ENCODE data around the gene IRGC. TPM values are rescaled to one million over a fixed set of nuclear protein-coding genes. Genes with fewer than 3 reads are reported as not detected.

IRGC gene
- total and polyA plus RNA-seq, 2 of the 13 experiments (the other 11 are each of a cell fraction or from before 2014, with no cell fraction given): not detected

DNA sequence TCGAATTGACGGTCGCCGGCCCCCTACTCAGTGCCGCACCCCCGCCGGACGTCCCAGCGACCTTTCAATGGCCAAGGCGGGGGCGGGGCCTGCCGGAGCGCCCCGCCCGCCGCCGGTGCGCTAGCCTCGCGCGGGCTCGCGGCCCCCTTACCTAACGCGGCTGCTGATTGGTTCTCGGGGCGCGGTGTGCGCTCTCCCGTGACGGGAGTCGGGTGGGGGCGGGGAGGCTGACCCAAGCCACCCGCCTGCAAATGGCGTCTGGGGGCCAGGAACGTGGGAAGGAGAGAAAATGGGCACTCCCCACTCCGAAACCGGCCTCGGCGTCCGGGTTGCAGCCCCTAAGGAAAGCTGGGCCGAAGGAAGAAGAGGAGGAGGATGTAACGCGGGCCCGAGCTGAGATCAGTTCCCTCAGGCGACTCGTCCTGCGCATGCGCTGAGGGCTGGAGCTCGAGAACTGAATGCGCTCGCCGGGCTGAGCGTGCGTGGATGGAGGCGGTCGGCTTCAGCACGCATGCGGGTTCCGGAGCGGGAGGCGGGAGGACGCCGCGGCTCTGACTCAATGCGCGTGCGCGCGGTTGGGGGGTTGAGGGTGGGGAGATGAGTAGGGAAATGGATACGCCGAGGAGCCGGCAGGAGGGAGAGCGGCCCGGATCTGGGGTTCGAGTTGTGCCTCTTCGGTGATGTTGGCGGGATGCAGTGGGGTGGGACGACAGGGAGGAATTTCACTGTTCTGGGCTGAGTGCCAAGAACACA lies 38.8 kb downstream of the IRGC start, which contains the start of gene SMG9 (continued):
- TF ChIP-seq, protein P1, sequence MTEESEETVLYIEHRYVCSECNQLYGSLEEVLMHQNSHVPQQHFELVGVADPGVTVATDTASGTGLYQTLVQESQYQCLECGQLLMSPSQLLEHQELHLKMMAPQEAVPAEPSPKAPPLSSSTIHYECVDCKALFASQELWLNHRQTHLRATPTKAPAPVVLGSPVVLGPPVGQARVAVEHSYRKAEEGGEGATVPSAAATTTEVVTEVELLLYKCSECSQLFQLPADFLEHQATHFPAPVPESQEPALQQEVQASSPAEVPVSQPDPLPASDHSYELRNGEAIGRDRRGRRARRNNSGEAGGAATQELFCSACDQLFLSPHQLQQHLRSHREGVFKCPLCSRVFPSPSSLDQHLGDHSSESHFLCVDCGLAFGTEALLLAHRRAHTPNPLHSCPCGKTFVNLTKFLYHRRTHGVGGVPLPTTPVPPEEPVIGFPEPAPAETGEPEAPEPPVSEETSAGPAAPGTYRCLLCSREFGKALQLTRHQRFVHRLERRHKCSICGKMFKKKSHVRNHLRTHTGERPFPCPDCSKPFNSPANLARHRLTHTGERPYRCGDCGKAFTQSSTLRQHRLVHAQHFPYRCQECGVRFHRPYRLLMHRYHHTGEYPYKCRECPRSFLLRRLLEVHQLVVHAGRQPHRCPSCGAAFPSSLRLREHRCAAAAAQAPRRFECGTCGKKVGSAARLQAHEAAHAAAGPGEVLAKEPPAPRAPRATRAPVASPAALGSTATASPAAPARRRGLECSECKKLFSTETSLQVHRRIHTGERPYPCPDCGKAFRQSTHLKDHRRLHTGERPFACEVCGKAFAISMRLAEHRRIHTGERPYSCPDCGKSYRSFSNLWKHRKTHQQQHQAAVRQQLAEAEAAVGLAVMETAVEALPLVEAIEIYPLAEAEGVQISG (CRISPR knock-in tag; IDR thresholded peaks at IDR 0.05): peak; percentile 72
- 0 out of 2 replicates have a peak, but pooled peaks have one; percentile 27 for TF ChIP-seq BRD4 (CRISPR knock-in tag; IDR thresholded peaks at IDR 0.05)
- TF ChIP-seq RFXANK (CRISPR knock-in tag; IDR thresholded peaks at IDR 0.05): 0 out of 2 replicates have a peak, but pooled peaks have one; percentile 59
- peak; percentile 74; the same call in 1 of the 2 replicates for TF ChIP-seq YEATS2 (CRISPR knock-in tag; IDR thresholded peaks at IDR 0.05; ENCODE audit: borderline replicate concordance)
- TF ChIP-seq RFXAP (CRISPR knock-in tag; IDR thresholded peaks at IDR 0.05; ENCODE audit: borderline replicate concordance): peak; percentile 70; the same call in 1 of the 2 replicates
- peak; percentile 71; the same call in 1 of the 2 replicates for TF ChIP-seq ZGPAT (CRISPR knock-in tag; IDR thresholded peaks at IDR 0.05)
- TF ChIP-seq, protein P2, sequence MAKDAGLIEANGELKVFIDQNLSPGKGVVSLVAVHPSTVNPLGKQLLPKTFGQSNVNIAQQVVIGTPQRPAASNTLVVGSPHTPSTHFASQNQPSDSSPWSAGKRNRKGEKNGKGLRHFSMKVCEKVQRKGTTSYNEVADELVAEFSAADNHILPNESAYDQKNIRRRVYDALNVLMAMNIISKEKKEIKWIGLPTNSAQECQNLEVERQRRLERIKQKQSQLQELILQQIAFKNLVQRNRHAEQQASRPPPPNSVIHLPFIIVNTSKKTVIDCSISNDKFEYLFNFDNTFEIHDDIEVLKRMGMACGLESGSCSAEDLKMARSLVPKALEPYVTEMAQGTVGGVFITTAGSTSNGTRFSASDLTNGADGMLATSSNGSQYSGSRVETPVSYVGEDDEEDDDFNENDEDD (CRISPR knock-in tag; IDR thresholded peaks at IDR 0.05; ENCODE audit: borderline replicate concordance): peak; percentile 73; the same call in 1 of the 2 replicates
- TF ChIP-seq SALL1 (CRISPR knock-in tag; IDR thresholded peaks at IDR 0.05): peak; percentile 65
- TF ChIP-seq IRF2 (CRISPR knock-in tag; IDR thresholded peaks at IDR 0.05): peak; percentile 25; the same call in 1 of the 2 replicates
- peak; percentile 35; the same call in 1 of the 2 replicates for TF ChIP-seq ZNF749 (CRISPR knock-in tag; IDR thresholded peaks at IDR 0.05; ENCODE audit: borderline replicate concordance)
- no peak for TF ChIP-seq ZNF337 (CRISPR knock-in tag; IDR thresholded peaks at IDR 0.05; ENCODE audit: borderline replicate concordance, low read depth)
- peak; percentile 50; the same call in 1 of the 2 replicates for TF ChIP-seq ZSCAN9 (CRISPR knock-in tag; IDR thresholded peaks at IDR 0.05; ENCODE audit: borderline replicate concordance)
- peak; percentile 91 for TF ChIP-seq MYC (CRISPR knock-in tag; IDR thresholded peaks at IDR 0.05; ENCODE audit: borderline replicate concordance)
- TF ChIP-seq SIN3B (IDR thresholded peaks at IDR 0.05; ENCODE audit: low read length): 0 out of 2 replicates have a peak, but pooled peaks have one; percentile 14
- TF ChIP-seq TOE1 (CRISPR knock-in tag; IDR thresholded peaks at IDR 0.05): no peak
- peak; percentile 47 for TF ChIP-seq ZNF891 (CRISPR knock-in tag; IDR thresholded peaks at IDR 0.05)
- 0 out of 2 replicates have a peak, but pooled peaks have one; percentile 31 for TF ChIP-seq ZNF746 (CRISPR knock-in tag; IDR thresholded peaks at IDR 0.05)
- TF ChIP-seq MXI1 (IDR thresholded peaks at IDR 0.05; ENCODE audit: borderline replicate concordance, low read depth, low read length): peak; percentile 58; the same call in 2 of the 3 replicates
- TF ChIP-seq FOXO1 (CRISPR knock-in tag; IDR thresholded peaks at IDR 0.05): no peak
- 0 out of 2 replicates have a peak, but pooled peaks have one; percentile 19 for TF ChIP-seq ZNF430 (CRISPR knock-in tag; IDR thresholded peaks at IDR 0.05)
- 0 out of 2 replicates have a peak, but pooled peaks have one; percentile 30 for TF ChIP-seq GATAD2A (CRISPR knock-in tag; IDR thresholded peaks at IDR 0.05)
- TF ChIP-seq, protein P3, sequence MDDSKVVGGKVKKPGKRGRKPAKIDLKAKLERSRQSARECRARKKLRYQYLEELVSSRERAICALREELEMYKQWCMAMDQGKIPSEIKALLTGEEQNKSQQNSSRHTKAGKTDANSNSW (CRISPR knock-in tag; IDR thresholded peaks at IDR 0.05; ENCODE audit: borderline replicate concordance): peak; percentile 82; the same call in 1 of the 2 replicates
- peak; percentile 69; the same call in 1 of the 2 replicates for TF ChIP-seq ZNF205 (CRISPR knock-in tag; IDR thresholded peaks at IDR 0.05)
- TF ChIP-seq HIVEP1 (CRISPR knock-in tag; IDR thresholded peaks at IDR 0.05): peak; percentile 65

Data from HepG2 (cell line).